ENCODE data around the gene ACTL7A. TPM values are rescaled to one million over a fixed set of nuclear protein-coding genes. Genes with fewer than 3 reads are reported as not detected.

The ACTL7A gene
- not detected for total RNA-seq (ENCODE audit: unreplicated experiment)
- long read RNA-seq, result 0 reads

GRCh38 chr9:108861997-108862396 is at the start of gene ACTL7A:
TSS of gene ACTL7A (plus strand) at chr9:108862266. CDS start at chr9:108862323, 57 bp downstream.
- H3K4me1 Mint-ChIP-seq (ENCODE audit: low read depth, unreplicated experiment), result no peaks in the 10 kb centered on the region

GRCh38 chr9:108812396-108813025 is 49.6 kb upstream of the ACTL7A start:
- Mint-ChIP-seq H3K4me3 (ENCODE audit: unreplicated experiment) (no peak overlapping the region), H3K9me3 (ENCODE audit: unreplicated experiment) (peaks cover 2% of the 10 kb centered on the region), H3K27ac (ENCODE audit: unreplicated experiment) (no peak overlapping the region), H3K27me3 (ENCODE audit: unreplicated experiment) (no peaks in the 10 kb centered on the region), H3K36me3 (ENCODE audit: unreplicated experiment) (no peaks in the 10 kb centered on the region), H3K4me1 (ENCODE audit: low read depth, unreplicated experiment) (no peaks in the 10 kb centered on the region)
- no peak for DNase-seq
- no peak for TF ChIP-seq CTCF (IDR thresholded peaks at IDR 0.05; ENCODE audit: partially characterized antibody, unreplicated experiment)

More at GRCh38 chr9:108861997-108862396, at the start of gene ACTL7A:
- Mint-ChIP-seq H3K36me3 (ENCODE audit: unreplicated experiment) (peaks cover 4% of the 10 kb centered on the region), H3K27me3 (ENCODE audit: unreplicated experiment) (no peaks in the 10 kb centered on the region), H3K27ac (ENCODE audit: unreplicated experiment) (no peak within 1 kb of the TSS), H3K9me3 (ENCODE audit: unreplicated experiment) (no peaks in the 10 kb centered on the region), H3K4me3 (ENCODE audit: unreplicated experiment) (no peak within 1 kb of the TSS)
- DNase-seq, result no peak
- no peak for TF ChIP-seq CTCF (IDR thresholded peaks at IDR 0.05; ENCODE audit: partially characterized antibody, unreplicated experiment)

GRCh38 chr9:108813951-108814601 is 48.0 kb upstream of the ACTL7A start:
- Mint-ChIP-seq H3K36me3 (ENCODE audit: unreplicated experiment) (no peaks in the 10 kb centered on the region), H3K4me3 (ENCODE audit: unreplicated experiment) (no peak overlapping the region), H3K9me3 (ENCODE audit: unreplicated experiment) (peaks cover 2% of the 10 kb centered on the region), H3K4me1 (ENCODE audit: low read depth, unreplicated experiment) (no peaks in the 10 kb centered on the region), H3K27me3 (ENCODE audit: unreplicated experiment) (no peaks in the 10 kb centered on the region), H3K27ac (ENCODE audit: unreplicated experiment) (no peak overlapping the region)
- TF ChIP-seq CTCF (IDR thresholded peaks at IDR 0.05; ENCODE audit: partially characterized antibody, unreplicated experiment), result no peak
- DNase-seq, result no peak

GRCh38 chr9:108815156-108815555 is 46.9 kb upstream of the ACTL7A start:
- no peaks in the 10 kb centered on the region for H3K27me3 Mint-ChIP-seq (ENCODE audit: unreplicated experiment)
- H3K27ac Mint-ChIP-seq (ENCODE audit: unreplicated experiment), result no peak overlapping the region
- H3K9me3 Mint-ChIP-seq (ENCODE audit: unreplicated experiment), result peaks cover 2% of the 10 kb centered on the region
- DNase-seq, result no peak
- H3K4me1 Mint-ChIP-seq (ENCODE audit: low read depth, unreplicated experiment), result no peaks in the 10 kb centered on the region
- TF ChIP-seq CTCF (IDR thresholded peaks at IDR 0.05; ENCODE audit: partially characterized antibody, unreplicated experiment), result no peak
- no peak overlapping the region for H3K4me3 Mint-ChIP-seq (ENCODE audit: unreplicated experiment)
- H3K36me3 Mint-ChIP-seq (ENCODE audit: unreplicated experiment), result no peaks in the 10 kb centered on the region

GRCh38 chr9:108816037-108816436 is 46.0 kb upstream of the ACTL7A start:
- DNase-seq, result no peak
- Mint-ChIP-seq H3K4me3 (ENCODE audit: unreplicated experiment) (no peak overlapping the region), H3K9me3 (ENCODE audit: unreplicated experiment) (peaks cover 2% of the 10 kb centered on the region), H3K36me3 (ENCODE audit: unreplicated experiment) (no peaks in the 10 kb centered on the region), H3K27me3 (ENCODE audit: unreplicated experiment) (no peaks in the 10 kb centered on the region), H3K27ac (ENCODE audit: unreplicated experiment) (no peak overlapping the region), H3K4me1 (ENCODE audit: low read depth, unreplicated experiment) (no peaks in the 10 kb centered on the region)
- no peak for TF ChIP-seq CTCF (IDR thresholded peaks at IDR 0.05; ENCODE audit: partially characterized antibody, unreplicated experiment)

All from glutamatergic neuron (in vitro differentiated cells).